Glutamatergic neuron (in vitro differentiated cells): ENCODE results near the gene PLBD1. TPM values are rescaled to one million over a fixed set of nuclear protein-coding genes. Genes with fewer than 3 reads are reported as not detected.

Experiments
- DNase-seq: peaks from one replicate; pipeline ENCODE4 v3.0.0; 2022
- H3K27ac Mint-ChIP-seq: one replicate; pipeline ENCODE4 v1.8.0; 2020; ENCODE audit warnings: mild to moderate bottlenecking, mixed read lengths, inconsistent platforms; ENCODE audit not compliant: unreplicated experiment
- H3K27me3 Mint-ChIP-seq: one replicate; pipeline ENCODE4 v1.8.0; 2020; ENCODE audit warnings: mild to moderate bottlenecking, moderate library complexity, mixed read lengths, inconsistent platforms; ENCODE audit not compliant: unreplicated experiment
- H3K36me3 Mint-ChIP-seq: one replicate; pipeline ENCODE4 v1.8.0; 2020; ENCODE audit warnings: mild to moderate bottlenecking, mixed read lengths, inconsistent platforms; ENCODE audit not compliant: unreplicated experiment
- H3K4me1 Mint-ChIP-seq: one replicate; pipeline ENCODE4 v1.8.0; 2020; ENCODE audit warnings: mild to moderate bottlenecking, low read depth, mixed read lengths, inconsistent platforms; ENCODE audit not compliant: unreplicated experiment
- H3K4me3 Mint-ChIP-seq: one replicate; pipeline ENCODE4 v1.8.0; 2020; ENCODE audit warnings: mild to moderate bottlenecking, mixed read lengths, inconsistent platforms; ENCODE audit not compliant: unreplicated experiment
- H3K9me3 Mint-ChIP-seq: one replicate; pipeline ENCODE4 v1.8.0; 2020; ENCODE audit warnings: mild to moderate bottlenecking, moderate library complexity, mixed read lengths, inconsistent platforms; ENCODE audit not compliant: unreplicated experiment
- CTCF ChIP-seq: fragments of 200-600 bp; sonication (generic); IDR thresholded peaks from one replicate; pipeline ENCODE4 v1.5.0; 2021; ENCODE audit not compliant: partially characterized antibody, unreplicated experiment
- total RNA-seq: library from RNA; stranded (reverse); fragmentation: NEBNext Ultra II Directional; extraction: Animal tissue kit (Norgen Biotek cat#: 25700); gene quantifications from one replicate; pipeline ENCODE4 v1.2.1, GENCODE V29; 2021; ENCODE audit not compliant: unreplicated experiment

Gene PLBD1
- total RNA-seq, 1 donor from 2014 or later = 0.32 TPM

GRCh38 chr12:14611640-14612203 is 44.0 kb upstream of the PLBD1 start:
- no peak for TF ChIP-seq CTCF
- H3K27ac Mint-ChIP-seq = no peak overlapping the region
- DNase-seq = no peak

GRCh38 chr12:14607568-14607967 is 39.9 kb upstream of the PLBD1 start:
- H3K27ac Mint-ChIP-seq = no peak overlapping the region
- H3K4me1 Mint-ChIP-seq = no peaks in the 10 kb centered on the region
- TF ChIP-seq CTCF = no peak
- H3K9me3 Mint-ChIP-seq = peaks cover 5% of the 10 kb centered on the region
- no peak overlapping the region for H3K4me3 Mint-ChIP-seq
- no peak for DNase-seq
- H3K36me3 Mint-ChIP-seq = peaks cover 5% of the 10 kb centered on the region
- no peaks in the 10 kb centered on the region for H3K27me3 Mint-ChIP-seq

More at GRCh38 chr12:14611640-14612203, 44.0 kb upstream of the PLBD1 start:
- peaks cover 3% of the 10 kb centered on the region for H3K4me1 Mint-ChIP-seq
- H3K36me3 Mint-ChIP-seq = no peaks in the 10 kb centered on the region
- H3K27me3 Mint-ChIP-seq = no peaks in the 10 kb centered on the region
- H3K4me3 Mint-ChIP-seq = no peak overlapping the region
- no peaks in the 10 kb centered on the region for H3K9me3 Mint-ChIP-seq

- Mint-ChIP-seq H3K4me3 (no peak overlapping the region), H3K27me3 (no peaks in the 10 kb centered on the region), H3K9me3 (peaks cover 5% of the 10 kb centered on the region), H3K4me1 (no peaks in the 10 kb centered on the region), H3K36me3 (peaks cover 5% of the 10 kb centered on the region), H3K27ac (no peak overlapping the region)
- no peak for DNase-seq
- no peak for TF ChIP-seq CTCF
These were observed 37.8 kb upstream of the PLBD1 start for GRCh38 chr12:14605401-14605989.

- TF ChIP-seq CTCF = no peak
- no peaks in the 10 kb centered on the region for H3K4me1 Mint-ChIP-seq
- peaks cover 9% of the 10 kb centered on the region for H3K27me3 Mint-ChIP-seq
- DNase-seq = no peak
- peaks cover 5% of the 10 kb centered on the region for H3K36me3 Mint-ChIP-seq
- H3K4me3 Mint-ChIP-seq = no peak overlapping the region
- peaks cover 5% of the 10 kb centered on the region for H3K9me3 Mint-ChIP-seq
- H3K27ac Mint-ChIP-seq = no peak overlapping the region
These were observed 34.2 kb upstream of the PLBD1 start for GRCh38 chr12:14601692-14602478.

GRCh38 chr12:14597480-14597879 is 29.8 kb upstream of the PLBD1 start:
- H3K9me3 Mint-ChIP-seq = peaks cover 2% of the 10 kb centered on the region
- no peaks in the 10 kb centered on the region for H3K4me1 Mint-ChIP-seq
- no peak overlapping the region for H3K4me3 Mint-ChIP-seq
- TF ChIP-seq CTCF = no peak
- no peak overlapping the region for H3K27ac Mint-ChIP-seq
- H3K36me3 Mint-ChIP-seq = no peaks in the 10 kb centered on the region
- no peak for DNase-seq
- peaks cover 9% of the 10 kb centered on the region for H3K27me3 Mint-ChIP-seq
